ENCODE measurements around the gene BBS12.
"Not testable (repeated sequence)": the region's sequence is repeated elsewhere in the genome, so short reads cannot be mapped to it uniquely, and the experiment has no call there.

Gene BBS12

DNA sequence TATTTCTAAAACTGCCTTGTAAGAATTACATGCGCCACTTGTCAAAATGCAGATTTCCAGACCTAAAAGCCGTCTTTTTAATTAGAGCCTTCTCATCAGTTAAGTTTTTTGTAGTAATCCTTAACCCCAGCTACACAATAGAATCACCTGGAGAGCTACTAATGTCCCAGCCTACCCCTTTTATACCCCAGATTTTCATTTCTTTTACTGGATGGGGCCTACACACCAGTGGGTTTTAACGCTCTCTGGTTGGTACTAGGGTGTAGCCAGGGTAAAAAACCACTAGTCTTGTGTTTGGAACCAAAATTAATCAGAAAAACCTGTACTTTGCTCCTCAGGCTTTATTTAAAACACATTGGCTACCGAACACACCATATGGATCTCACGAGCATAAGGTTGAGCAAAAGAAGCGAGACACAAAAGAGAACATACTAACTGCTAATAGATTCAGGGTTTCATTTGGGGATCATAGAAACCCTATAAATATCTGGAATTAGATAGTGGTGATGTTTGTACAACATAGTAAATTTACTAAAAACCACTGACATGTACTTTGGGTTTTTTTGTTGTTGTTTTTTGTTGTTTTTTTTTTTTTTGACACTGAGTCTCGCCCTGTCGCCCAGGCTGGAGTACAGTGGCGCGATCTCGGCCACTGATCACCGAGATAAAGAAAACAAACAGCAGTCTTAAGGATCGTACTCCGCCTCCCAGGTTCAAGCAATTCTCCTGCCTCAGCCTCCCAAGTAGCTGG lies 30.6 kb downstream of the BBS12 start:
- intact Hi-C loops (cut with DNase I), result no loop called here
- DNase-seq, result no peak

DNA sequence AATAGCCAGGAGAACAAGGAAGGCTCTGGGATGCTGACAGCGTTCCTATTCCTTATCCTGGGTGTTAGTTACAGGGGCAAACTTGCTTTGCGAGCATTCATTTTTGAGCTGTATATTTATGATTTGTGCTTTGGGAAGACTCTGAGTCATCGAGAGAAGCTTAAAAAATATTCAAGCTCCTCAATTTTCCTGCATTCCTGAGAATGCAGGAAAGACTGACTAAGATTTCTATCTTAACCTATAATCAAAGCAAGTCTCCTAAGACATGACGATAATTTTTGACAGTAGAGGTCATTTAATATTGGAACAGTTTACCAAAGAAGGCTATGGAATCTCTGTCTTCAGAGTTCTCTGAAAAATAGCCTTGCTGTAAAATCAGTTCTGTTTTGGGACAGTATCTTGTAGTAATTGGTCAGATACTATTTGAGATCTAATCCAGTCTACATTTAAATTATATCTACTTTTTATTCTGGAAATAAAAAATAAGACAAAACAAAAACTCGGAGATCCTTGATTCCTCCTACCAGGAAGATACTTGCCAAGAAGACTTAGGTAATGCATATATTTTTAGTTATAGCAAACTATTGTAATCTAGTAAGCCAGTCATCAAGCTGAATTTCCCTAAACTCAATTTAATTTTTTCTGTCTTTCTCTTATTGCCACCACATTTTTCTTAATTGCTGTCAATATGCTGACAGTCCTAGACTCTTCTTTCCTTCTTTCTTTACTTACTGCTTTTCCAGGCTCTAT lies 31.7 kb downstream of the BBS12 start:
- intact Hi-C loops (cut with DNase I), result no loop called here
- DNase-seq, result no peak

DNA sequence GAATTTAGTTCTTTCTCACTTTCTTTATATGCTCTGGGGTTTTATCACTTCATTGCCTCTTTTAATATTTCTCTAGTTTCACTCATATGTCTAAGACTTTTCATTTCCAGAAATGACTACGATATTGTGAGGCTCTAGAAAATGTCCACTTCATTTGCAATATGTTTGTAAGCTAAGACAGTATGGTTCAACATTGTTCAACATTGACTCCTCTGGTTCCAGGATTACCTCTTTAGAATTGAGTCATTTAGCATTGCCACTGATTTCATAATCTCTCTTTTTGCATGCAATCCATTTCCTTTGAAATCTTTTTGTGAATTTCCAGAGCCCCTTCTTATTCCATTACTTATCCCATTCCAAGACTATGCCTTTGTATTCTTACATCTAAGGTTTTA lies 32.3 kb downstream of the BBS12 start:
- intact Hi-C loops (cut with DNase I), result no loop called here
- DNase-seq, result no peak

DNA sequence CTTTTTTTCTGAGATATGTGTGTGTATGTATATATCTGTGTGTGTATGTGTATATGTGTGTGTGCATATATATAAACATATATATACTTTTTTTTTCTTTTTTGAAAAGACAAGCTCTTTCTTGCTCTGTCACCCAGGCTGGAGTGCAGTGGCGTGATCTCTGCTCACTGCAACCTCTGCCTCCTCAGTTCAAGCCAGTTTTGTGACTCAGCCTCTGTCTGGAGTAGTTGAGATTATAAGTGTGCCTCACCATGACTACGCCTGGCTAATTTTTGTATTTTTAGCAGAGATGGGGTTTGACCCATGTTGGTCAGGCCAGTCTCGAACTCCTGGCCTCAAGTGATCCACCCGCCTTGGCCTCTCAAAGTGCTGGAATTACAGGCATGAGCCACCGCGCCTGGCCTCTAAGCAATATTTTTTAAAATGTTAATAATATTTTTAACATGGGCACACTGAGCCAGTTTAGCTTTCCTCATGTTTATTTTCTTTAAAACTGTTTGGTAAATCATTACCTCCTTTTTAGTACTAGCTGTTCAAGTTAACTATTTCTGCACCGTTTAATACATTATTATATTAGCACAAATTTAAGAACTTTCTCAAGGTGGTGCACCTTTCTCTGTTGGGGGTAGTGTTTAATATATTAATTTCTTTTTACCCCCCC lies 33.3 kb downstream of the BBS12 start:
- intact Hi-C loops (cut with DNase I), result no loop called here
- no peak for DNase-seq

DNA sequence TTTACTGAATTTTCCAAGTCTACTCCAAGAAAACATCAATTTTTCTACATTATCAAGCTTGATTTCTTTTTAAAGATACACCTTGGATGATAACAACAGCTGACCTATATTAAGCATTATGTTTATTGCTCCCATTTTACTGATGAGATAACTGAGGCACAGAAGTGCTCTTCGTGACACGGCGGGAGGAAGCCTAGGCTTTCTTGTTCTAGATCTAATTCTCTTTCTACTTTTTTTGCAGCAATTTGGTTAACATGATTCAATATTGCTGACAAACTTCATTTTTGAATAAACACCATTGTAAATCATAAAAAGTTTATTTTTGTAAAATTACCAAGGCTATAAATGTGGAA lies 33.8 kb downstream of the BBS12 start:
- intact Hi-C loops (cut with DNase I), result no loop called here
- DNase-seq, result no peak

DNA sequence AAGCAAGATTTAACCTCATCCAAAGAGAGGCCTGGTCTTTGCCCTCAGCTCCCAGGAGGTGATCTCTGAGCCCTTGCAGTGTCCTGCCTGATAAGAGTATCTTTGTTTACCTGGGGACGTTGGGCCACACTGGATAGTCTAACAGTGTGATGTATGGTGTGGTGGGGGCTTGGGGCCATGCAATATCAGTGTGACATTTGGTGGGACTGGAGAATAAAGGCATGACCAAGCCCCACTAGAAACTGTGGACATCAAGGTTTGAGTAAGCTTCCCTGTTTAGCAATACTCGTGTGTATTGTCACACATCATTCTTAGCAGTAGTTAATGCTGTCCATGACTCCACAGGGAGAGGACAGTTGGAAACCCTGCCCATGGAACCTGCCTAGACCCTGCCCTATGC lies 34.4 kb downstream of the BBS12 start:
- intact Hi-C loops (cut with DNase I), result no loop called here
- DNase-seq, result no peak

DNA sequence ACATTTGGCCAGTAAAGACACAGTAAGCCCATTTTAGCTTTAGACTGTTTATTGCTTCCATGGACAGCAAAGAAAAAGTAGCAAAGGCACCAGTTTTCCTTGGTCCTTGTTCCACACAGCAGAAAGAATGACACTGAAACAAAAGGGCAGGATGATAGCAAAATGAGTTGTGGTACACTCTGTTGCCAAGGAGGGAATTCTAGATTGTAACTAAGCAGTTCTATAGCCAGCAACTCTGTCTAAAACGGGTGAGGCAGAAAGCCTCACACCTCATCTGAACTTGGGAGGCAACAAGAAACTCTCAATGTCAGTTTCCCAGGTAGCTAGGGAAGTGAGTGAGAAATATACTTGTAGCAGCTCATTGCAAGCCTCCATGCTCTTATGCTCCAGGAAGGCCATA lies 39.2 kb downstream of the BBS12 start:
- no peak for DNase-seq
- intact Hi-C loops (cut with DNase I), result no loop called here

DNA sequence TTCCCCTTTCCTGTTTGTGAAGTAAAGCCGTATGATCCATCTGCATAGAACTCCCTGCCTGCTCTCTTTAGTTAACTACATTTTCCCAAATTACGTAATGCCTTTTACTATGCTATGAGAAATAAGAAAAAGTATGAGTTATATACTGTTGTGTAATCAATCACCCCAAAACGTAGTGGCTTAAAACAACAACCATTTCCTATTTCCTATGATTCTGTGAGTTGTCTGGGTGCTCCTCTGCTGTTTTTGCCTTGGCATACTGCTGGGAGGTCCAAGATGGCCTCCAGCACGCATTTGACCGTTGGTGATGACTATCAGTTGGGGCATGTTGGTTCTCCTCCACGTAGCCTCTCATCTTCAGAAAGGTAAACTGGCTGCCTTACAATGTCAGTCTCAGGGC lies 39.8 kb downstream of the BBS12 start:
- intact Hi-C loops (cut with DNase I), result no loop called here
- DNase-seq, result no peak

DNA sequence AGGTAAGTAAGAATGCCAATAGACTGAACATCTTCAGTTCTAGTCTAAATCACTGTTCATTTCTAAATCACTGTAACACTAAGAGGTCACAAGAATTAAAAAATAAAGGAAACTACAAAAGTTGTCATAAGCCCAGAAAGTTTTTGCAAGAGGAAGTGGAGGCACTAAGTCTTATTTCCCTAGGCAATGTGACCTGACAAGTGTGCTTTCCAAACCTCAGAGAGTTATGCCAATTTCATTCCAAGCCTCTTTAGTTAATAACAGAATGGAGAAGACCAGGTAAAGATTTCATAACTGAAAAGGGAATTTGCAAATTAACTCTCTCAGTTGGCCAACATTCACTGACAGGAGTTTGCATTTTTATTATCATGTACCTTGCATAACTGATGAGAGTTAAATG lies 40.5 kb downstream of the BBS12 start:
- DNase-seq, result no peak
- intact Hi-C loops (cut with DNase I), result no loop called here

DNA sequence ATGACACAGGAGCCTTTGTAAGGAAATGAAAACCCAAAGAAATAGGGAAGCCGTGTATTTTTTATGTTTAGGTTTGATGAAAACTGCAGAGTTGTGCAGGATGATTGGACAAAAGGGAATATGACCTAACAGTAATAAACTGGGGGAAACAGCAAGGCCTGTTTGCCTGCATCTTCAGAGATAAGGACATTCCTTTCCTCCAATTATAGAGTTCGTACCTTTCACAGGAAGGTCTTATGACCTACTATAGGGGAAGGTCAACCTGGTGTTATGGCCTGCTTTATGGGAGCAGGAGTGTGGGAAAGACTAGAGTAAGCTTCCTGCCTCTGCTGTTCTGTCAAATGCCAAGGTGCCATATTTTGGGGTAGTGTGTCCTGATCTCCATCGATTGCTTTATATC lies 42.5 kb downstream of the BBS12 start:
- intact Hi-C loops (cut with DNase I), result no loop called here
- DNase-seq, result no peak

DNA sequence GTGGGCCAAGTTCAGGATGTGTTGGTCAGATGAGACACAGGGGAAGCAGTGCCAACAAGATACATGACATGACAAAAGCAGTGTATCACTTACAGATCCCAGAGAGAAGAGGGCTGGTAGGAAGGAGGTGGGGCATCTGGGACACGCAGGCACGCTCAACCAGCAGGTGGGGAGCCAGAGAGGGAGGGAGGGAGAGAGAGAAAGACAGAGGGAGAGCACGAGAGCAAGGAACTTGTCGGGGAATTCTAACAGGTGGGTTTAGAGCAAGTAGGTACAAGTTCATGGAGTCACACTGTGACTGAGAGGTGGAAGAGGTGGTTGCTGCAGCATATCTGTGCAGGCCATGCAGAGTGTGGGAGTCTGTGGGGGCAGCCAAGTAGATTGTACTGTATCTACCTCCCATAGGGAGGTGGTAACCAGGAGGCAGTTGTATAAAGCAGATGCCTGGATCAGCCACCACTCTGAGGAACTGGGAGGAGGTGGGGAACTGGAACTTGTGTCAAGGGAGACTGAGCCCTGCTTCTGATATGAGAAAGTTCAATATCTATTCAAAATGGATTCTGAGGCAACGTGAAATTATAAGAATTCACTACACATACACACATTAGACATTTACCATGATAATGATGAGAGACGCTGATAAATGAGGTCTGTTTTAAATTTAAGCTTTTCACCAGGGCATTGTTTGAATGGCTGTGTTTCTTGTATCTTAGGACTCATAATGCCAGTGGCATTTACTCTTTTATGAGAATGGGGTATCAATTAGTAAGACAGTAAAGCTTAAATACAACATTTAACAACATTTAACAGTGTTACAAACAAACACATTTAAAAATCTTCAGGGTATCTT lies 43.7 kb downstream of the BBS12 start:
- no peak for DNase-seq
- intact Hi-C loops (cut with DNase I), result no loop called here

DNA sequence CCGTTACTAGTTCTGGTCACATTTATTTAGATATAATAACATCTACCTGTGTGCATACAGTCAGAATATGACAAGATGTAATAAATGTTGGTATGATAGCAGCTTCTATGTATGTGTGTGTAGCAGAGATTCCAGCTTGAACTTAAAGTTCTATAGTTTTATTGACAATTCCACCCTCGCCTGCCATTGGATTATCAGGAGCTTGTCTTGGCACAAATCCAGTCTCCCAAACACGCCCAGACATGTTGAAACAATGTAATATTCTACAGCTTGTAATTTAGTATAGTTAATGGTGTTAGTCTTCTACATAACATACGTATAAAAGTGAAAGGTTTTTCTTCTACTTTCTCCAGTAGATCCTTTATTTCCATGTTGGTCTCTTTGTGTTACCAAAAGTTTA lies 44.4 kb downstream of the BBS12 start:
- DNase-seq, result no peak
- intact Hi-C loops (cut with DNase I), result no loop called here

DNA sequence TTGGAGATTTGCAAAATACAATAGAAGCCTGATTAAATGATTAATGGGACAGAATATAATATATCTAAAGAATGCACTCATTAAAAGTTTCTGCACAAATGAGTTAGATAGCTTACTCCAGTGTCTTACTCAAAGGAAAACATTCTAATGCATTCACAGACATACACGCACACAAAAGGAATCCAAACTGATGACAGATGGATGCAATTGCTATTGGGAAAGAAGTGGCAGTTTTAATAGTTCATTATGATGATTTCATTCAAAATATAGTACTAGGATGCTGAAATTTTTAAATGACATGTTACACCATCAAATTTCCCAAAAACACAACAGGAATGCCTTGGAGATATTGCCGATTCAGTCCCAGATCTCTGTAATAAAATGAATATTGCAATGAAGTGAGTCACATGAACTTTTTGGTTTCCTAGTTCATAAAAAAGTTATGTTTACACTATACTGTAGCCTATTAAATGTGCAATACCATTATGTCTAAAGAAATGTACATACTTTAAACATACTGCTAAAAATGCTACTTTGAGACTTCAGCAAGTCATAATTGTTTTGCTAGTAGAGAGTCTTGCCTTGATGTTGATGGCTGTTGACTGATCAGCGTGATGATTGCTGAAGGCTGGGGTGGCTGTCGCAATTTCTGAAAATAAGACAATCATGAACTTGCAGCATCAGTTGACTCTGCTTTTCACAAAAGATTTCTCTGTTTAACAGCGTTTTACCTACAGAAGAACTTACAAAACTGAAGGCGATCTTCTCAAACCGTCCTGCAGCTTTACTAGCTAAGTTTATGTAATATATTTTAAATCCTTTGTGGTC lies 45.6 kb downstream of the BBS12 start:
- DNase-seq, result no peak

DNA sequence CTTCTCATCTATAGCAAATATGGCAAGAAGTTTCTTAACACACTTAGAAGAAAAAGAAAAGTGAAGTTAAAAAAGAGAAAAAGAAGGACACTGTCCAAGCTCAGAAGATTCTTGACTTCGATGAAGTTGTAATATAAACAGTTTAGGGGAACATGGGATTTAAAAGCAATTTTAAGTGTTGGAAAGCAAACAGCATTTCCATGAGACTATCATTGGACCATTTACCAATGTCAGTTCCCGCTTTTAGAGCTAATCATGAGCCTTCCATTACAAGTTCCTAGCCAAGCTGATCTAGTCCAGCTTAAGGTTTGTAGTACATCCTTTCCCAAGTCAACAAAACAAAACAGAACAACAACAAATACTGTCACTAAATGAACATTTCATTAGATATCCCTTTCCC lies 49.0 kb downstream of the BBS12 start:
- DNase-seq, result no peak
- intact Hi-C loops (cut with DNase I), result no loop called here

More for the DNA sequence above, 45.6 kb downstream of the BBS12 start:
- intact Hi-C loops (cut with DNase I), result no loop called here

DNA sequence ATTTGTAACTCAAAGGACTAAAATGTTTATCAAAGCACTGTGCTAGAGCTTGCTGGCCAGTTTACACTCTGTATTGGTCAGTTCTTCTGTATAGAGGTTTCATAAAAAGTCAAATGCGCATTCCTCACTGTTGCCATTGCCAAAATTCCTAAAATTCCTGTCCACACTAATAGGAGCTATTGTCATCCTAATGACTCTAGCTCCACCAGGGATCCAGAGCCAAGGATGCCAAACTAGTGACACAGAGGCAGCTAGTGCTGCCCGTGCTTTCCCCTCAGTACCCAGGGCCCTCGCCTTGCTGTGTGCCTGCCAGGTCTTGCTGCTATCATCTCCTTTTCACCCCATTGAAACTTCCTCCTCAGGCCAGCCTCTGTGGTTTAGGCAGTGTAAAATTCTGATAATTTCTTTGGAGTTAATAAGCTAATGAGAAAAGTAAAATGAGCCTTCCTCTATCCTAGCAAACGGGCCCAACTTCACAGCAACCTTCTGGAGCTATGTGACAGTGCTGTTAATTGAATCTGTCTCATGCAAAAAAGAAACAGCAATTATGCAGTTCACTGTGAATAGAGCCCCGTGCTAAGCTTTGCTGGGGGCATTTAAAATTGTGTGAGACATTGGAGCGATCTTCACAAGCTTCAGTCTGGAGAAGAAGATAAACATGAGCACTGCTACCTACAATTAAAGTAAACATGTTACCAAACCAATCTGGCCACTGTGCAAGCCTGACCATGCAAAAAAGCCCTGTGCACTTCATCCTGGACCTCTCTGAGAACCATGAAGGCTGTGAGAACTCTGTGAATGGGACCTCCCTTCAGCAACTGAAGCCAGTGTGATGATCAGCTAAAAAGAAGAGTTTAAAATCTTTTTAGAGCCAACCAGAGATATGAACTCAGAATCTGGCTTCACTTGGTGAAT lies 51.1 kb downstream of the BBS12 start:
- DNase-seq, result peak in 1 of 10 donors; percentile 11
- intact Hi-C loops (cut with DNase I), result no loop called here

DNA sequence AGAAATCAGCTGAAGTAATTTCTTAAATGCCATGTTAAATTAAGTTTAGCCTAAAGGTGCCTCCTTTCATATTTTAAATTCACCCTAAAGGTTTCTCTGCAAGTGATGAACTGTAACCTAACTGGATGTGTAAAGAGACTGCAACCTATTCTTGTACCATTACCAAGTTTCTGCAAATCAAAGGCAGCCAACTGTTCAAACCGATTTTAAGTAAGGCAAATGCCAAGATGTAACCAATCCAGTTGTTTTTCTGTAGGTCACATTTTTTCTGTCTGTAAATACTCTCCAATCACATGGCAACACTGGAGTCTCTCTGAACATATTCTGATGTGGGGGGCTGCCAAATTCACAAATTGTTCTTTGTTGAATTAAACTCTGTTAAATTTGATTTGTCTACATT lies 51.8 kb downstream of the BBS12 start:
- DNase-seq, result no peak
- intact Hi-C loops (cut with DNase I), result no loop called here

DNA sequence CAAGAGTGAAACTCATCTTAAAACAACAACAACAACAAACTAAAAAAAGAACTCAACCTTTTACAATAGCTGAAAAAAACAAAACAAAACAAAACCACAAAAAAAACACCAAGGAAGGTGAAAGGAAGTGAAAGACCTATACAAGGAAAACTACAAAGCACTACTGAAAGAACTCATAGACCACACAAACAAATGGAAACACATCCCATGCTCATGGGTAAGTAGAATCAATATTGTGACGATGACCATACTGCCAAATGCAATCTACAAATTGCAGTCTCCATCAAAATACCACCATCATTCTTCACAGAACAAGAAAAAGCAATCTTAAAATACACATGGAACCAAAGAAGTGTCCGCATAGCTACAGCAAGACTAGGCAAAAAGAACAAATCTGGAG lies 52.6 kb downstream of the BBS12 start:
- intact Hi-C loops (cut with DNase I), result no loop called here
- DNase-seq, result no peak

DNA sequence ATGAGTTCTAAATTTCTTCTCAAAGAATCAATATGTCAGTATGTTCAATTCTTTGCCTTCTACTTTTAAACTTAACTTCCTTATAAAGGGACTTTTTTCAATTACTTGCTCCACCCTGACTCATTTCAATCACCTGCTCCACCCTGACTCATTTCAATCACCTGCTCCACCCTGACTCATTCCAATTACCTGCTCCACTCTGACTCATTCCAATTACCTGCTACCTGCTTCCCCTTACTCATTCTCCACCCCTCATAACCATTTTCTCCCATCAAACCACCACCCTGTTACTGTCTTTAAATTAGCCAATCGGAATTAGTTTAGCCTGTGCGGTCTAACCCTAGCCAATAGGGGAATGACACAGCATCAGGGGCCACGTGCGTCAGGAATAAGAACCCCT lies 53.8 kb downstream of the BBS12 start:
- DNase-seq; intact Hi-C loops (cut with DNase I): not testable (repeated sequence)

DNA sequence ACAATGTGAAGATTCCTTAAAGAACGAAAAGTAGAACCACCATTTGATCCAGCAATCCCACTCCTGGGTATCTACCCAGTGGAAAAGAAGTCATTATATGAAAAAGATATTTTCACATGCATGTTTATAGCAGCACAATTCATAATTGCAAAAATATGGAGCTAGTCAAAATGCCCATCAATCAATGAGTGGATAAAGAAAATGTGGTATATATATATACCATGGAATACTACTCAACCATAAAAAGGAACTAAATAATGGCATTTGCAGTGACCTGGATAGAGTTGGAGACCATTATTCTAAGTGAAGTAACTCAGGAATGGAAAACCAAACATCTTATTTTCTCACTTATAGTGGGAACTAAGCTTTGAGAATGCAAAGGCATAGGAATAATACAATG lies 54.4 kb downstream of the BBS12 start:
- DNase-seq; intact Hi-C loops (cut with DNase I): not testable (repeated sequence)
